CD4-positive, alpha-beta T cell (primary cell): Measurements from ENCODE around the gene SSBP2. TPM values are rescaled to one million over a fixed set of nuclear protein-coding genes. Genes with fewer than 3 reads are reported as not detected.

Experiments used
- ATAC-seq: fragments of 200-7000 bp; cut with Tn5 transposase; one replicate; pipeline ENCODE4 v1.10.0; 2022; ENCODE audit warnings: mild to moderate bottlenecking; ENCODE audit not compliant: poor library complexity
- CTCF ChIA-PET: fragments of 350-600 bp; sonication (Branson Sonifier 250); formaldehyde crosslinking; loops from one replicate; lab custom pipeline; 2021; ENCODE audit warnings: antibody characterized with exemption, inconsistent platforms; lab: Charles Lee
- POLR2A ChIA-PET: fragments of 350-600 bp; sonication (Branson Sonifier 250); formaldehyde crosslinking; loops from one replicate; lab custom pipeline; 2021; ENCODE audit warnings: antibody characterized with exemption, inconsistent platforms; lab: Charles Lee
- DNase-seq, 14 experiments: peaks; one replicate each; pipeline ENCODE4 v3.0.0-alpha.2; 2013 to 2020; ENCODE audit warnings: mixed read lengths in 2 of 14
- H3K27ac ChIP-seq, 2 donors: one replicate each; pipeline versions ENCODE4 v1.5.1 to v1.7.0; 2013; ENCODE audit warnings: low read length in 2 of 2, low read depth in 1 of 2, mild to moderate bottlenecking in 1 of 2
- H3K27me3 ChIP-seq, 2 experiments: 1 replicate in 1 of 2; 2 replicates in 1 of 2; pipeline versions ENCODE4 v1.6.1 to v1.7.0; 2013; ENCODE audit warnings: low read length in 2 of 2, control low read depth in 1 of 2, mild to moderate bottlenecking in 1 of 2, moderate library complexity in 1 of 2; ENCODE audit not compliant: insufficient read depth in 2 of 2, control insufficient read depth in 1 of 2
- H3K36me3 ChIP-seq: one replicate; pipeline ENCODE4 v1.6.1; 2013; ENCODE audit warnings: low read length, control low read depth; ENCODE audit not compliant: insufficient read depth
- H3K4me1 ChIP-seq: one replicate; pipeline ENCODE4 v1.6.1; 2013; ENCODE audit warnings: low read length, control low read depth; ENCODE audit not compliant: insufficient read depth
- H3K4me3 ChIP-seq: one replicate; pipeline ENCODE4 v1.5.1; 2013; ENCODE audit warnings: mild to moderate bottlenecking, low read length, moderate library complexity
- H3K9me3 ChIP-seq, 2 experiments: 1 replicate in 1 of 2; 2 replicates in 1 of 2; pipeline versions ENCODE4 v1.6.1 to v1.7.0; 2013; ENCODE audit warnings: low read length in 2 of 2, mild to moderate bottlenecking in 2 of 2, control low read depth in 1 of 2, moderate library complexity in 1 of 2; ENCODE audit not compliant: control insufficient read depth in 1 of 2, insufficient read depth in 1 of 2
- H3K27ac Mint-ChIP-seq: one replicate; pipeline ENCODE4 v1.8.0; 2020; ENCODE audit warnings: mixed read lengths
- H3K27me3 Mint-ChIP-seq: one replicate; pipeline ENCODE4 v1.8.0; 2021; ENCODE audit warnings: mixed read lengths
- H3K36me3 Mint-ChIP-seq: one replicate; pipeline ENCODE4 v1.8.0; 2021; ENCODE audit warnings: low read depth, mixed read lengths
- H3K4me1 Mint-ChIP-seq: one replicate; pipeline ENCODE4 v1.8.0; 2021; ENCODE audit warnings: low read depth, mixed read lengths
- H3K4me3 Mint-ChIP-seq: one replicate; pipeline ENCODE4 v1.8.0; 2020; ENCODE audit warnings: mild to moderate bottlenecking, mixed read lengths
- H3K9me3 Mint-ChIP-seq: one replicate; pipeline ENCODE4 v1.8.0; 2020; ENCODE audit warnings: mixed read lengths
- intact Hi-C, 2 experiments: fragments of 100-400 bp; cut with DNase I in 1 of 2; cut with micrococcal nuclease in 1 of 2; formaldehyde crosslinking; loops; one replicate each; pipeline versions ENCODE4 v1.15.1 to v1.9.0; 2023 to 2025; cut with DNase I, micrococcal nuclease
- total RNA-seq, 174 experiments: library from RNA in 2 of 174; stranded (reverse) in 2 of 174; gene quantifications; one replicate each; pipeline ENCODE4 v1.2.3 and lab custom pipeline; 2021 to 2026
- TF ChIP-seq, protein P1 (sequence below): fragments of 200-600 bp; IDR thresholded peaks from one replicate; pipeline ENCODE4 v1.8.0; 2022; ENCODE audit warnings: antibody characterized with exemption, mild to moderate bottlenecking

Gene SSBP2
- total RNA-seq, 2 experiments from 2014 or later: 33.5 to 36.3 TPM

DNA sequence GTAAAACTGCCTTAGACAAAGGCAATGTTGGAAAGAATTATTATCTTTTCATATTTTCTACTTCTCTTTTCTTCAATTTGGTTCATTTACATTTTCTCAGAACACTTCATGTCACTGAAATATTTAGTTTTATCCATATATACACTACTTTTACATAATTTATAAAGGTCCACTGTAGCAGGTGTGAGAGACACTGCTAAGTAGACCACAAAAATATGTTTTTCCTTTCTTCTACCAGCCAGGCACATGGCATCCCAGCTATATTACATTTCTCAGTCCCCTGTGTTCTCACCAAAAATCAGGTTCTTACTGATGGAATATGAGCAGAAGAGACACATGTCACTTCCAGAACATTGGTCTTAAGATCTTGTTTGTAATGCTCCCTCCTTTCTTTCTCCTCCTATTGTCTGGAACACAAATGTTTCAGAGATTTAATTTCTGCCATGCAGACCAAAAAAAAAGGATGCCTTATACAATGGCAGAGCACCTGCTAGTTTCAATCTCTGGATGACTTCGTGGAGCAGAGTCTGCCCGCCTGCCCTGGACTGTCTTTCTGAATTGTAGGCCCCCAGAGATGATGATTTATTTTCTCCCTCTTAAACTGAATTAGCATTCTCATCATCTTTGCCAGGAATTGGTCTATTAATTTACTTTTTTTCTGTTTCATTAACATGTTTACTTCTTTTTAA, 231.5 kb downstream of the SSBP2 start:
- POLR2A ChIA-PET: no interaction called here
- no peaks in the 10 kb centered on the region for H3K36me3 ChIP-seq
- H3K27ac Mint-ChIP-seq: no peak overlapping the region
- H3K4me1 Mint-ChIP-seq: no peaks in the 10 kb centered on the region
- ATAC-seq: no peak
- no peak overlapping the region for H3K27ac ChIP-seq
- no peaks in the 10 kb centered on the region for H3K9me3 Mint-ChIP-seq
- no peak overlapping the region for H3K4me3 ChIP-seq
- no peak for DNase-seq
- H3K27me3 ChIP-seq: no peaks in the 10 kb centered on the region
- CTCF ChIA-PET: interaction anchor here (1.2 kb wide), 1 partner anchor 26 kb away, joined by 3 read pairs; no protein-coding TSS in a partner anchor
- TF ChIP-seq, protein P1, sequence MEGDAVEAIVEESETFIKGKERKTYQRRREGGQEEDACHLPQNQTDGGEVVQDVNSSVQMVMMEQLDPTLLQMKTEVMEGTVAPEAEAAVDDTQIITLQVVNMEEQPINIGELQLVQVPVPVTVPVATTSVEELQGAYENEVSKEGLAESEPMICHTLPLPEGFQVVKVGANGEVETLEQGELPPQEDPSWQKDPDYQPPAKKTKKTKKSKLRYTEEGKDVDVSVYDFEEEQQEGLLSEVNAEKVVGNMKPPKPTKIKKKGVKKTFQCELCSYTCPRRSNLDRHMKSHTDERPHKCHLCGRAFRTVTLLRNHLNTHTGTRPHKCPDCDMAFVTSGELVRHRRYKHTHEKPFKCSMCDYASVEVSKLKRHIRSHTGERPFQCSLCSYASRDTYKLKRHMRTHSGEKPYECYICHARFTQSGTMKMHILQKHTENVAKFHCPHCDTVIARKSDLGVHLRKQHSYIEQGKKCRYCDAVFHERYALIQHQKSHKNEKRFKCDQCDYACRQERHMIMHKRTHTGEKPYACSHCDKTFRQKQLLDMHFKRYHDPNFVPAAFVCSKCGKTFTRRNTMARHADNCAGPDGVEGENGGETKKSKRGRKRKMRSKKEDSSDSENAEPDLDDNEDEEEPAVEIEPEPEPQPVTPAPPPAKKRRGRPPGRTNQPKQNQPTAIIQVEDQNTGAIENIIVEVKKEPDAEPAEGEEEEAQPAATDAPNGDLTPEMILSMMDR: no peak
- H3K27me3 Mint-ChIP-seq: no peaks in the 10 kb centered on the region
- no peak overlapping the region for H3K4me3 Mint-ChIP-seq
- intact Hi-C loops: loop anchor here in 1 of 2 experiments (5.0 kb wide), 1 partner anchor 228 kb away; no protein-coding TSS in a partner anchor
- H3K4me1 ChIP-seq: no peaks in the 10 kb centered on the region
- no peaks in the 10 kb centered on the region for H3K9me3 ChIP-seq
- H3K36me3 Mint-ChIP-seq: no peaks in the 10 kb centered on the region

DNA sequence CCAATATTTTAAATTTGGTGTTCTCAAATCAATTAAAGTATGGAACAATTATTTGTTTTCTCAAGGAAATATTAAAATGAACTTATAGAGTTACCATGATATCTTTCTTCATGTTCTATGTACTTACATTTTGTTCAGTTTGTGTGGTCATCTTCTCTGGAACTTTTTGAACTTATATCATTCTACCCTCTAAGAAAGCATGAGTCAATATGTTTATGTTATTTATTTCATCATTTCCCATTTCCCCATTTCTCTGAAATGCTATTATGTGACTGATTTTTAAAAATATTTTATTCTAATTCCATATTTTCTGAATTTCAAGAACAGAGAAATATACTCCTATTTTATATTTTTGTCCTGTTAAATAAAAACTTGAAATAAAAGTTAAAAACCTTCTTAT, 233.4 kb downstream of the SSBP2 start:
- Histone ChIP-seq H3K4me1 (no peaks in the 10 kb centered on the region), H3K27me3 (no peaks in the 10 kb centered on the region), H3K9me3 (no peaks in the 10 kb centered on the region), H3K4me3 (no peak overlapping the region), H3K36me3 (no peaks in the 10 kb centered on the region), H3K27ac (no peak overlapping the region)
- no peak overlapping the region for H3K4me3 Mint-ChIP-seq
- ATAC-seq: no peak
- H3K27me3 Mint-ChIP-seq: no peaks in the 10 kb centered on the region
- ChIA-PET POLR2A (no interaction called here), CTCF (no interaction called here)
- no peaks in the 10 kb centered on the region for H3K36me3 Mint-ChIP-seq
- DNase-seq: no peak
- TF ChIP-seq, protein P1: no peak
- H3K9me3 Mint-ChIP-seq: no peaks in the 10 kb centered on the region
- peaks cover 7% of the 10 kb centered on the region for H3K4me1 Mint-ChIP-seq
- no peak overlapping the region for H3K27ac Mint-ChIP-seq
- intact Hi-C loops: loop anchor here in 1 of 2 experiments (5.0 kb wide), 1 partner anchor 230 kb away; no protein-coding TSS in a partner anchor

DNA sequence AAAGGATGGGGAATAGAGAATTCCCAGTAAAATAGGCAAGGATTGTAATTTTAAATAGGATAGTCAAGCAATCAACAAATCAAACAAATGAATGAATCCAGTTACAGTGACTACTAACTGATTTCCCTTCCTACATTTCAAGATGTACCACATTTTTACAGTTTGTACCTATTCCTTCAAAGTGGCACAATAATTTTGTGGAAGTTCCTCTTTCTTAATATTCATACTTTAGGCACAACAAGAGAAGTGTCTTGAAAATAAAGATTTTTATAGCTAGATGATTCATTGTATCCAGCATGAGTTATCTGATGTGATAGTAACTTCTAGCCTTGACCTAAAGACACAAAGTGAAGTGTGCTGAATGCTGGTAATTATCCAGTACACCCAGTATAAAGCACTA, 234.8 kb downstream of the SSBP2 start:
- Mint-ChIP-seq H3K27me3 (no peaks in the 10 kb centered on the region), H3K9me3 (no peaks in the 10 kb centered on the region), H3K4me1 (peaks cover 7% of the 10 kb centered on the region), H3K27ac (no peak overlapping the region), H3K4me3 (no peak overlapping the region), H3K36me3 (peaks cover 1% of the 10 kb centered on the region)
- CTCF ChIA-PET: no interaction called here
- no peaks in the 10 kb centered on the region for H3K9me3 ChIP-seq
- no peaks in the 10 kb centered on the region for H3K27me3 ChIP-seq
- TF ChIP-seq, protein P1: no peak
- intact Hi-C loops: loop anchor here in 1 of 2 experiments (5.0 kb wide), 1 partner anchor 231 kb away; no protein-coding TSS in a partner anchor
- no peak for ATAC-seq
- H3K27ac ChIP-seq: no peak overlapping the region
- POLR2A ChIA-PET: interaction anchor here (0.7 kb wide), 1 partner anchor 22 kb away, joined by 3 read pairs; no protein-coding TSS in a partner anchor
- no peaks in the 10 kb centered on the region for H3K36me3 ChIP-seq
- no peak overlapping the region for H3K4me3 ChIP-seq
- DNase-seq: no peak
- no peaks in the 10 kb centered on the region for H3K4me1 ChIP-seq
